GM18868 (cell line): ENCODE results near the gene ABLIM3.

ENCODE experiments used
- ATAC-seq: cut with Tn5 transposase; IDR thresholded peaks from one replicate; pipeline ENCODE4 v1.9.1; 2021; ENCODE audit warnings: mild to moderate bottlenecking, moderate library complexity; ENCODE audit not compliant: unreplicated experiment

The ABLIM3 gene

DNA sequence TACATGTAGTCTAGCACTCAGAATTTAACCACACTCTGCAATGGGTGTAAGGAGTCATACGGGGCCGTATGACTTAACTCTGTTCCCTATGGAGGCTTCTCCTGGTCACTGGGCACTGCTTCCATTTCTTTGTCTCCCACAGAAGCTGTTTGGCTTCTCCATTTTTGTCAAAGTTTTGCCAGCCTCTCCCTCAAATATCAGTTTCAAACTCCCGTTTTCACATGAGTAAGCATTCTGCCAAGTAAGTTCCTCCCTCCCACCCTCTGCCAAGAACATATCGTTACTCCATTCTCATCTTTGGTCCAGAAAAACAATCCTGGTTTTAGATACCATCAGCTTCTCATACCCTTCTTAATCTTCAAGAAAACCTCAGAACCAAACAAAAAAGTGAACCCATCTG is 136.5 kb downstream of the ABLIM3 start:
- no peak for ATAC-seq

DNA sequence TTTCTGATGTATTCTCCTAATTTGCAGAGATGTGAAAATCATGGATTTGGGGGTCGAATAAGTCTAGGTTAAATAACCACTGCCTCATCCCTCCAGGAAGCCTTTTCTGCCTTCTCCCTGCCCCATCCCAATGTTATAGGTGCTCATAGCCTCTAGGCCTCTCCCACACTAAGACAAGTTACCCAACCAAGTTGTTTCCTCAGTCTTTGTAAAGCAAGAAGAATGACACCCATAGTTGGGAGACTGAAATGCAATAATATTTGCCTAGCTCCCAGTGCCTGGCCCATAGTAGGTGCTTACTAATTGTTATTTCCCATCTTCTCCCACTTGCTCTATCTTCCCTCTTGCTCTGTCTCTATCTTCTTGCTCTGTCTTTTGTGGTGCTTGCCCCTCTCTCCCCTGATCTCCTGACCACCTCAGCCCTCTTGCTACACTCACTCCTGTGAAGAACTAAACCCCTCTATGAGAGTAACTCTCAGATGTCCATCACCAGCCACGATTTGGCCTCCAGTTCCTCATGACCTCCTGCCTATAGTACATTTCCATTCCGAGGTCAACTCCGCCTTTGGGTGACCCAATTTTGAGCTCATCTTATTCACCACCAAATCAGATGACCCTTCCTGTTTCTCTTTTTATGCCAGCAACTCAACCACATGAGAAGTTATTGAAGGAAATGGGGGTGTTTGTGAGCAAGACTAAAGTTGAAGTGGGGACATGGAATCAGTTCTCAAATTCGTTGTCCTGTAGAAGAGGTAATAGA is 137.3 kb downstream of the ABLIM3 start:
- no peak for ATAC-seq

DNA sequence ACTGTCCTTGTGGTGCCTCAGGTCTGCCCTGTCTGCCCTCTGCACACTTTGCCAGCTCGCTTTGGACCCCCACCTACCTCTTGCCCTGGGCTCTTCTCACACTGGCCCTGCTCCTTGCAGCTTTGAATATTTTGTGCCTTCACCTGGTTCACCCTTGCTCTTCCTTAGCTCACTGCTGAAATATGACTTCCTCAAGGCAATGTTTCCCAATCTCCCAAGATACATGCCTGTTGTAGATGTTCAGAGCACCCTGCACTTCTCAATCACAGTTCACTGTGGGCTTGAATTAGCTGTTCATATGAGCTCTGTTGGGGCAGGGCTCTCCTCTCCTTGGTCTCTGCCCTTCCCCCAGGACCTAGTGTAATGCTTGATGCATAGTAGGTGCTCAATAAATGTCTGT is 138.4 kb downstream of the ABLIM3 start:
- ATAC-seq = no peak

DNA sequence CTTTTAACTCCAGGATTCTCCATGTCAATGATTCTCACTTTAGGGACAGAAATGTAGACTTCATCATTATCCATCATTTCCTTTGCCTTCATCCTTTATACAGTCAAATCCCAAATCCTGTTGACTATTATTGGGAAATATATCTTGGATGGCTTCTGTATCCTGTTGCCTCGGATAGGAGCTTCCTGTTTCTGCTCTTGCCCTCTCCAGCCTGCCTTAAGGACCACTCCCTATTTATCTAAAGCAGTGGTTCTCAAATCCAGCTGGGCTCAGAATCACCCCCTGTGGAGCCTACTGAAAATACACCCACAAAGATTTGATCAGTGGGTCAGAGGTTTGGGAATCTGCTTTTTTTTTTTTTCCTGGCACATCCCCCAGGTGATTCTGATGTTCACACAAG is 138.8 kb downstream of the ABLIM3 start:
- ATAC-seq = no peak

- ATAC-seq = no peak
Observed at GRCh38 chr5:149280802-149281201, 139.5 kb downstream of the ABLIM3 start.

DNA sequence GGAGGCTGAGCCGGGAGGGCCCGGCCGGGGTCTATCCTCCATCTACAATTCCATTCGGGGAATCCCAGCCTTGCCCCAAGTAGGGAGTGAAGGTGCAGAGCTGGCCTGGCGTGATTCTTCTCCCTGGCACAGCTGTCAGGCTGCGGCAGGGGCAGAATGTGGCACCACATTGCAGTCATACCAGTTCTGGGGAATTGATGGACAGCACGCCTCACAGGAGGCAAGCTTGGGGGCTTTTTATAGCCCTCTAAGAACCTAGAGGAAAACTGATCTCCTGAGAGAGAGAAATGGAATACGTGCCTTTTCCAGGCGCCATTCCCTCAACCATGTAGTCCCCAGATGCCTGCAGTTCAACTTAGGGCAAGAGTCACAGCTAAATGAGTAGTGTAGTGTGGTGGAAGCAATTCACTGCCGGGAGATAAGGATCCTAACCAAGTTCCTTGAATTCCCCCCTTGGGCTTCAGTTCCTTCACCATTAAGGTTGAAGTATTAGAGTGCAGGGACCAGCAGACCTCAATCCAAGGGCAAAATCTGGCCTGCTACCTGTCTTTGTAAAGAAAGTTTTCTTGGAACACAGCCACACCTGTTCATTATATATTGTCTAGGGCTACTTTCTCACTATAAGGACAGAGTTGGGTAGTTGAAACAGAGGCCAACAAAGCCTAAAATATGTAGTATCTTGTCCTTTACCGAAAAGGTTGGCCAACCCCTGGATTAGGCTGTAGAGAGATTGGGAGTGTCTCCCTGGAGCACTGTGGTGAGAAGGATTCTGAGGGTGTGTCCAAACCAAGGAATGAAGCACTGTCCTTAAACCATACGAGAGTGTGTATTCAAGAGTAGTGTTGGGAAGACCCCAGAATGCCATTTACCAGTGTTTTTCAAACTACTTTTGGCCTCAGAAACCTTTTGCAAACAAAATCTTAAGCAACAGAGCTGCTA is 141.0 kb downstream of the ABLIM3 start:
- no peak for ATAC-seq

DNA sequence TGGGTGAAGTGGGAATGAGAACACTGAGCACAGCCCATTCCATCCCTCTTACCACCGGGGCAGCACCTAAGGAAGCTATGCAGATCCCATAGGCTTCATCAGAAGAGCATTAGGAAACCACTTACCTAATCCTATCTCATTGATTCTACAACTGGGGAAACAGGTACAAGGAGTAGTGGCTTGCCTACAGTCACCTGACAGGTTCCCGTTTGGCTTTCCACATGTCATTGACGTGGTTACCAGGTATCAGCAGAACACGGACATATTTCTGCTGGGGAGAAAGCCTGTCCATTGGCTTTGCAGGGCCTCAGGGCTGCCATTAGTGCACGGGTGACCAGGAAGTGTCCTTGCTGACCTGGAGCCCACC is 141.7 kb downstream of the ABLIM3 start:
- no peak for ATAC-seq

DNA sequence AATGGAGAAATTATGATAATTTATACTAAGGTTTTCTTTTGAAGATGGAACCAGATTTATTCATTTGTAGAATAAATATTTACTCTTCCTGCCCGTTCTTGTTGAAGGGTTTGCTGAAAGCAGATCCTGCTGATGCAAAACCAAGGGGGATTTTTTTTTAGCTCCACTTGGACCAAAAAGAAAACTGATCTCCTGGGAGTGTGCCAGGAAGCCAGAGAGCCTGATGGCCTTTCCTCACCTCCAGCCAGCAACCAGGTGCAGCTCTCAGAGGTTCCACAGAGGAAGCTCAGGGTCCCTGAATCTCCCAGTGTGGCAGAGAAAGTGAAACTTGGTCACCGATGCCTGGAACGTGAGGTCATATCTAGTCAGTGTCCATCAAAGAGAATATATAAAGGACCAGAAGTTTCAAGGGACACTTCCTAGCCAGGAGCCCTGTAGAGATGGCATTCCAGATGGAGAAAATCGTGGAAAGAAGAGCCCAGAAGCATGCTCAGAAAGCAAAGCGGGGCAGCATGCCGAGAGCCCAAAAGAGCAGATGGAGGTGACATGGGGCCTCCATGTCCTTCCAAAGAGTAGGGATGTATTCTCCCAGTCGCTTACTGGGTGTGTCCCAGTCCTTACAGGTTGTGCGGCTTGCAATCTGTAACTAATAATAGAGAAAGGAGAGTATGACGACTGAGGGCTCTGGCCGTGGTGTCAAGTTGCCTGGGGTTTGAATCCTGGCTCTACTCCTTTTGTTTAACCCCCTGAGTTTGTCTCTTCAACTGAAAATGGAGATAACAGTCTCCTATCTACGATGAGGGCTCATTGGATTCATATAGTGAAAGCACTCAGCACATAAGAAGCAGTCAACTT is 142.6 kb downstream of the ABLIM3 start:
- ATAC-seq = no peak

- ATAC-seq = no peak
Observed at GRCh38 chr5:149284501-149284900, 143.2 kb downstream of the ABLIM3 start.

DNA sequence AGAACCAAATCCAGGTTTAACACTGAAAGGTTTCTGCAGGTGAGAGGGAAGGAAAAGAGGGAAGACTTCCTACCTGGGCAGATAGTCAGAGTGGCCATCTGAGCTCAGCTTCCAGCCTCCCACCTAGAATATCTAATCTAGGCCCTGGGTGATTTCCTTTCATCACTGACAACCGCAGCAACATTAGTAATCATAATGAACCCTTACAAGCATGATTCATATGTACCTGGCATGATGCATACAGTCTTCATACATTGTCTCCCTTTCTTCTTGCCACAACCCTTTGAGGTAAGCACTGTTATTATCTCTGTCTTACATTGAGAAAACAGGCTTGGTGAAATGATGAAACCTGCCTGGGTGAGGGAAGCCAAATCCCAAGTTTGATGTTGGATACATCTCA is 143.9 kb downstream of the ABLIM3 start:
- no peak for ATAC-seq

DNA sequence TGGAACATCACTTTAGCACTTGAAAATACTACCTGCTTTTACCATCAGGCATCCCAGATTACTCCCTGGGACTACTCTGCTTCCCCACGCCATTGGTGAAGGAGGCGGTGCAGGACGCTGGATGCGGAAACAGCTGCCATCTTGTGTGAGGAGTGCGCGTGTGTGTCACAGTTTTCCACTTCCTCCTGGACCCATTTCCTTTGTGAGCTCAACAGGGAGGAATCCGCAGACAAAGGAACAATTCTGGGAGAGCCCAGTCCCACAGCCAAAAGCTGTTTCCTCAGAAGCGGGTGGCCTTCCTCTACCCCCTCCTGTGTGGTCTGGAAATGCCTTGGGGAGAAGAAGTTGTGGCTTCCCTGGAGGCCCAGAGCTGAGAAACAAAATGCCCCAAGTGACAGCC is 147.1 kb downstream of the ABLIM3 start:
- no peak for ATAC-seq

DNA sequence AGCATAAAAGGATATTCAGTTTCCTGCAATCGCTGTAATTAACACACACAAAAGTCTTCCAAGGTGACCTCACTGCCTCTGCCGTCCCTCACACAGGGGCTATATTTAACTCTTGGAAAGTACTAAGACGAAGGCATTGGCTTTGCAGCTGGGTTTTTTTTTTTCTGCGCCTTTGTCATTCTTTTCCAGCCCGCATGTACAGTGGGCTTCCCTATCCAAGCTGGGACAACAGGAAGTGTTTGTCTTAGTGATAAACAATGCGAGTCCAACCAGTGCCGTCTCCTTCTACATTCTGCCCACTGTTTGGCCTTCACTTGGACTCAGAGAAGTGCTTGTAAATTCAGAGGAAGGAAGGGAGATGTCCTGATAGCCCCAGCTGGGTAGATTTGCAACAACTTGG is 148.0 kb downstream of the ABLIM3 start:
- no peak for ATAC-seq

DNA sequence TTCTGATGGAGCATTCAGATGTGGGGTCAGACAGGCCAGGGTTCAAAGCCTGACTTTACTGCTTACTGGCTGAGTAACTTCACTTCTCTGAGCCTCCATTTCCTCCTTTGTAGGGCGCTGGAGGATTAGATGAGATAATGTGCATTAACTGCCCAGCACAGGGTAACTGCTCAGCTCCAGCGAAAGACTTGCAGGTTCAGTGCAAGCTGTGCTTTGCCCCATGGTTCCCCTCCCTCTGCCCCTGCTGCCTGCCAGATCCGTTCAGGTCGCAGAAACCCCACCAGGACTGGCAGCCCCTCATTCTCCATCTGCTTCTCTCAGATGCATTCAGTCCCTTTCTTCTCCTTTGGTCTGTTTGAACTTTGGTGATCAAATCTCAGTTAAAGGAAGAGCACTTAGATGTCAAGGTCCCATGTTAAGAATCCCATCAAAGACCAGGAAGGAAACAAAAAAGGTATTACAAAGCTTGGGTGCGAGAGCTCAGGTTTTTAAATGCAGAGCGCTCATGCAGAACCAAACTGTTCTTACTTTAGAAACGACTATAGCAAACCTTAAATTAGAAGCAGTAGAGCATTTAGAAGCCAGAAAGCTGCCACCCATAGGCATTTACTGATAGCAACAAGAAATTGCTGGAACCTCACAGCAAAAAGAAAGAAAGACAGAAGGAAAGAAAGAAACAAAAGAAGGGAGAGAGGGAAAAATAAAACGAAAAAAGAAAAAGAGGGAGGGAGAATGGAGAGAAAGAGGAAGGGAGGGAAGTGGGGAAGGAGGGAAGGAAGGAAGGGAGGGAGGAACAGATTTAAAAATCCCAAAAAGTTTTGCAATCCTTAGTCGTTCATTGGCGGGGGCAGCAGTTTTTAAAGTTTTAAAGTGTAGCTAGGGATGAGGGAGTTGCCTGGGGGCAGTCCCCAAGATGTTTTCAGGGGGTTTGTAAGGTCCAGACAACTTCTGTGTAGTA is 153.9 kb downstream of the ABLIM3 start:
- peak; percentile 58 for ATAC-seq

DNA sequence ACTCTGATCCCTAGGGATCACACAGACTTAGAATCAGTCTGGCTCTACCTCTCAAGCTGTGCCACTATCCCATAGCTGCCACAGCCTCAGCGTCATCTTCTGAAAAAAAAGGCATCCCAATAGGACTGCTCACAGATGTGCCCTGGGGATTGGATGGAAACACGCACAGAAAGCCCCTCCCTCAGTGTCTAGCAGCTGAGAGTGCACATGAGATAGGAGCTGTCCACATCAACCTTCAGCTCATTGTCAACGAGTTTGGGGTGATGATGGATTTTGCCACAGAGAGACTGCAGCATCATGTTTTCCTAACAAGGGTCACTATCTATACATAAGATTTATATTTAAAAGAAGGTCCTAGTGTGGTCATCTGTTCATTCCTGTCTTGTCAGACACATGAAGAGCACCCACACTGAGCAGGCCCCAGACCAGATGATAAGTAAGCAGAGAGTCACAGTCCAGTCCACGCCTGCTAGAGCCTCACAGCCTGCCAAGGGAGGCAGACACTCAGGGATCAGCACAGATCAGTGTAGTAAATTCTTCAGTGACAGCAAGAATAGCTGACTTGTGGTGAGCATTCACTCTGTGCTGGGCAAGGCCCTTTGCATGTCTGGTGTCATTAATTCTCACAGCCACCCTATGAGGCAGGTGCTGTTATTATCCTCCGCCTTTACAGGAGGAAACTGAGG is 156.2 kb downstream of the ABLIM3 start:
- no peak for ATAC-seq

- no peak for ATAC-seq
Observed at GRCh38 chr5:149298163-149298562, 156.9 kb downstream of the ABLIM3 start.

GRCh38 chr5:149298842-149299404 is 157.6 kb downstream of the ABLIM3 start:
- no peak for ATAC-seq

DNA sequence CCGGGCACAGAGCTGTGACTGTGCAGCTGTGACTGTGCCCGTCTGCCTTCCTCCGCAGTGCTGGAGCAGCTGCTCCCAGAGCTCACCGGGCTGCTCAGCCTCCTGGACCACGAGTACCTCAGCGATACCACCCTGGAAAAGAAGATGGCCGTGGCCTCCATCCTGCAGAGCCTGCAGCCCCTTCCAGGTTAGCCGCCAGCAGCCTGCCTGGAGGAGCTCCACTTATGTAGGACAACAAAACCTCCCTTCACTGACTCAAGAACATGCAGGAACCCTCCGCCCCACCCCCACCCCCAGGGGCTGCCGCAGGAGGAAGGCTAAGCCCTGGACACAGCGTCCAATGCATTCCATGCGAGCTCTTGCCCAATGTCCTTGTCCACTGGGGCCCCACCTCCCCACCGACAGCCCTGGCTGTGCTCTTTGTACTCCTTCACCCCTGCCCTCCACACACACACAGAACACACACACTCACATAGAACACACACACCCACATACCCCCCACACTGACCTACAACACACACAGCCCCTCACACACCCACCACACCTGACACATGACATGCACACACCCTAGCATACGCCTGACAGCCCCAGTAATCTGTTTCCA is 158.3 kb downstream of the ABLIM3 start:
- ATAC-seq = no peak

GRCh38 chr5:149300441-149300840 is 159.1 kb downstream of the ABLIM3 start:
- ATAC-seq = no peak
